ENCODE measurements around the gene MAN1C1. TPM values are rescaled to one million over a fixed set of nuclear protein-coding genes. Genes with fewer than 3 reads are reported as not detected.

The MAN1C1 gene
- total and polyA plus RNA-seq, 8 donors = 4.3 to 33.9 (median 6.1) TPM

GRCh38 chr1:25817840-25818501 is 201.4 kb downstream of the MAN1C1 start:
- no peaks in the 10 kb centered on the region for H3K9me3 ChIP-seq
- intact Hi-C loops (cut with DNase I; ENCODE audit: low total_unique reads) = no loop called here
- no peak overlapping the region for H3K4me3 ChIP-seq
- no peaks in the 10 kb centered on the region for H3K27me3 ChIP-seq
- no peak for TF ChIP-seq POLR2AphosphoS5 (IDR thresholded peaks at IDR 0.05)
- no peak for TF ChIP-seq EP300 (IDR thresholded peaks at IDR 0.05)
- TF ChIP-seq, protein P1, sequence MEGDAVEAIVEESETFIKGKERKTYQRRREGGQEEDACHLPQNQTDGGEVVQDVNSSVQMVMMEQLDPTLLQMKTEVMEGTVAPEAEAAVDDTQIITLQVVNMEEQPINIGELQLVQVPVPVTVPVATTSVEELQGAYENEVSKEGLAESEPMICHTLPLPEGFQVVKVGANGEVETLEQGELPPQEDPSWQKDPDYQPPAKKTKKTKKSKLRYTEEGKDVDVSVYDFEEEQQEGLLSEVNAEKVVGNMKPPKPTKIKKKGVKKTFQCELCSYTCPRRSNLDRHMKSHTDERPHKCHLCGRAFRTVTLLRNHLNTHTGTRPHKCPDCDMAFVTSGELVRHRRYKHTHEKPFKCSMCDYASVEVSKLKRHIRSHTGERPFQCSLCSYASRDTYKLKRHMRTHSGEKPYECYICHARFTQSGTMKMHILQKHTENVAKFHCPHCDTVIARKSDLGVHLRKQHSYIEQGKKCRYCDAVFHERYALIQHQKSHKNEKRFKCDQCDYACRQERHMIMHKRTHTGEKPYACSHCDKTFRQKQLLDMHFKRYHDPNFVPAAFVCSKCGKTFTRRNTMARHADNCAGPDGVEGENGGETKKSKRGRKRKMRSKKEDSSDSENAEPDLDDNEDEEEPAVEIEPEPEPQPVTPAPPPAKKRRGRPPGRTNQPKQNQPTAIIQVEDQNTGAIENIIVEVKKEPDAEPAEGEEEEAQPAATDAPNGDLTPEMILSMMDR (IDR thresholded peaks at IDR 0.05) = no peak
- TF ChIP-seq POLR2A (IDR thresholded peaks at IDR 0.05) = no peak
- H3K36me3 ChIP-seq = peaks cover 25 to 39% (median 38%) of the 10 kb centered on the region in 4 donors
- WGBS, 5 donors = 40 to 45% (median 41%) methylated on average over 8 of the region's 8 CpGs
- DNase-seq = no peak
- H3K27ac ChIP-seq = peak overlapping the region in 3 of 5 donors; percentile 87 to 96 (median 95)
- H3K4me1 ChIP-seq = peaks cover 27 to 45% (median 39%) of the 10 kb centered on the region in 4 donors

DNA sequence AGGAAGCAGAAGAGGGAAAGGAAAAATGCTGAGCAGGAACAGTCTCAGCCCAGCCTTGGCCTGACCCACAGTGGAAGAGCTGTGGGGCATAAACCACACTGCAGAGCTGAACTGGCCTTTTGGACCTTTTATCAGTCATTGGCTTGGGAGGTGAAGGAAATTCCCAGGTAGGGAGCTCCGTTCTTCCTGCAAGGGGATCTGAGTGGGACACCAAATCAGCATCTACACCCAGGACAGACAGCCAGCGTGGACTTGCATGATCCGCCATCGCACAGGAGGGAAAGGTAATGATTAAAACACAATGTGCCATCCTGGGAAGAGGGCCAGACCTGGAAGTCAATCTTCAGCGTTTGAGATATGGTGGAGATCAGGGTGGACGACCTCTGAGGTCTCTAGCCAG is 202.0 kb downstream of the MAN1C1 start:
- Histone ChIP-seq H3K9me3 (no peaks in the 10 kb centered on the region), H3K27me3 (no peaks in the 10 kb centered on the region), H3K4me3 (peak overlapping the region in 3 of 4 donors; percentile 75 to 94 (median 85)), H3K27ac (peak overlapping the region; percentile 87 to 96 (median 95)), H3K4me1 (peaks cover 27 to 51% (median 42%) of the 10 kb centered on the region in 4 donors), H3K36me3 (peaks cover 24 to 36% (median 34%) of the 10 kb centered on the region in 4 donors)
- TF ChIP-seq, protein P1 (IDR thresholded peaks at IDR 0.05) = no peak
- TF ChIP-seq POLR2A (IDR thresholded peaks at IDR 0.05) (no peak), POLR2AphosphoS5 (IDR thresholded peaks at IDR 0.05) (peak in 1 of 3 donors; percentile 4)
- intact Hi-C loops (cut with DNase I; ENCODE audit: low total_unique reads) = no loop called here
- WGBS, 5 donors = 26 to 43% (median 34%) methylated on average over 6 of the region's 6 CpGs
- no peak for DNase-seq

- H3K27ac ChIP-seq = peak within 1 kb of the TSS; percentile 87 to 96 (median 95)
- WGBS, 5 donors = 0 to 2% (median 1%) methylated on average over 35 to 64 of the region's 64 CpGs
- no peaks in the 10 kb centered on the region for H3K9me3 ChIP-seq
- intact Hi-C loops (cut with DNase I; ENCODE audit: low total_unique reads) = no loop called here
- H3K27me3 ChIP-seq = no peaks in the 10 kb centered on the region
- peaks cover 27 to 62% (median 47%) of the 10 kb centered on the region in 4 donors for H3K4me1 ChIP-seq
- peaks cover 13 to 32% (median 27%) of the 10 kb centered on the region in 4 donors for H3K36me3 ChIP-seq
- TF ChIP-seq POLR2AphosphoS5 (IDR thresholded peaks at IDR 0.05) = peak; percentile 87 to 98 (median 94)
- no peak for TF ChIP-seq EP300 (IDR thresholded peaks at IDR 0.05)
- TF ChIP-seq POLR2A (IDR thresholded peaks at IDR 0.05) = peak in 2 of 4 donors; percentile 14 to 68
- DNase-seq = peak; percentile 93 to 97
- peak within 1 kb of the TSS; percentile 75 to 94 (median 87) for H3K4me3 ChIP-seq
Measured at GRCh38 chr1:25819491-25820246, 203.1 kb downstream of the MAN1C1 start, which contains the start of gene MTFR1L. TSS of gene MTFR1L (plus strand) at chr1:25819954. CDS start at chr1:25823105, 3,151 bp downstream.

GRCh38 chr1:25820247-25821111 is 203.9 kb downstream of the MAN1C1 start:
- Histone ChIP-seq H3K4me3 (peak overlapping the region; percentile 75 to 94 (median 87)), H3K9me3 (no peaks in the 10 kb centered on the region), H3K27ac (peak overlapping the region; percentile 87 to 96 (median 95)), H3K4me1 (peaks cover 27 to 67% (median 50%) of the 10 kb centered on the region in 4 donors), H3K36me3 (peaks cover 8 to 26% (median 20%) of the 10 kb centered on the region in 4 donors), H3K27me3 (no peaks in the 10 kb centered on the region)
- 1 to 3% (median 1%) methylated on average over 24 to 67 of the region's 67 CpGs for whole genome bisulfite sequencing, 5 donors
- TF ChIP-seq, protein P1 (IDR thresholded peaks at IDR 0.05) = no peak
- TF ChIP-seq EP300 (IDR thresholded peaks at IDR 0.05) (no peak), POLR2AphosphoS5 (IDR thresholded peaks at IDR 0.05) (peak in 2 of 3 donors; percentile 28 to 50), POLR2A (IDR thresholded peaks at IDR 0.05) (no peak)
- intact Hi-C loops (cut with DNase I; ENCODE audit: low total_unique reads) = no loop called here
- peak; percentile 61 to 83 for DNase-seq
